H1 (cell line): ENCODE data around the gene S100A12. TPM values are rescaled to one million over a fixed set of nuclear protein-coding genes. Genes with fewer than 3 reads are reported as not detected.
"Not testable (repeated sequence)": the region's sequence is repeated elsewhere in the genome, so short reads cannot be mapped to it uniquely, and the experiment has no call there.

Experiments
- CTCF ChIA-PET: fragments of 300-600 bp; sonication (Branson Sonifier 250); formaldehyde crosslinking; loops from one replicate; lab custom pipeline; 2021; ENCODE audit not compliant: partially characterized antibody; lab: Charles Lee
- POLR2A ChIA-PET: fragments of 300-600 bp; sonication (Branson Sonifier 250); formaldehyde crosslinking; loops from one replicate; lab custom pipeline; 2021; ENCODE audit warnings: inconsistent platforms; ENCODE audit not compliant: partially characterized antibody; lab: Charles Lee
- DNase-seq, 2 experiments: peaks; one replicate each; pipeline versions ENCODE4 v3.0.0 to v3.0.0-alpha.2; 2010 to 2022; ENCODE audit warnings: low spot score in 2 of 2, low read depth in 1 of 2, mixed read lengths in 1 of 2
- FAIRE-seq: peaks from 2 replicates; lab custom pipeline; 2011; peaks lifted over from hg19 to GRCh38; lab: Jason Lieb, UNC
- H2AFZ ChIP-seq: 2 replicates; pipeline ENCODE4 v1.8.1; 2012; ENCODE audit warnings: low read length, inconsistent platforms
- H2AK5ac ChIP-seq: 2 replicates; pipeline ENCODE4 v1.6.1; 2013; ENCODE audit warnings: low read depth, low read length
- H2BK120ac ChIP-seq: replicated peaks from 2 replicates; pipeline ENCODE3; 2013; ENCODE audit warnings: low read depth, low read length, inconsistent platforms
- H2BK12ac ChIP-seq: 2 replicates; pipeline ENCODE4 v1.6.1; 2013; ENCODE audit warnings: low read depth, low read length
- H2BK15ac ChIP-seq: 2 replicates; pipeline ENCODE4 v1.6.1; 2013; ENCODE audit warnings: low read length
- H2BK20ac ChIP-seq: 2 replicates; pipeline ENCODE4 v1.6.1; 2013; ENCODE audit warnings: low read length
- H2BK5ac ChIP-seq: 2 replicates; pipeline ENCODE4 v1.6.1; 2013; ENCODE audit warnings: low read depth, low read length
- H3K14ac ChIP-seq: 2 replicates; pipeline ENCODE4 v1.6.1; 2013; ENCODE audit warnings: inconsistent platforms; ENCODE audit not compliant: insufficient read length
- H3K18ac ChIP-seq: 2 replicates; pipeline ENCODE4 v1.6.1; 2013; ENCODE audit warnings: low read length; ENCODE audit errors: extremely low read depth
- H3K23ac ChIP-seq: 2 replicates; pipeline ENCODE4 v1.6.1; 2013; ENCODE audit warnings: inconsistent platforms; ENCODE audit not compliant: insufficient read length
- H3K23me2 ChIP-seq: 2 replicates; pipeline ENCODE4 v1.6.1; 2013; ENCODE audit warnings: low read depth, low read length
- H3K27ac ChIP-seq: 2 replicates; pipeline ENCODE4 v1.6.1; 2011; ENCODE audit warnings: low read depth, low read length, inconsistent platforms
- H3K27me3 ChIP-seq, 4 experiments: replicated peaks in 1 of 4; 1 replicate in 1 of 4; 2 replicates in 3 of 4; pipeline versions ENCODE4 v1.6.1 to v1.8.1; 2011 to 2013; ENCODE audit warnings: low read length in 3 of 4, mild to moderate bottlenecking in 3 of 4, inconsistent platforms in 2 of 4, mixed read lengths in 2 of 4, moderate library complexity in 1 of 4; ENCODE audit not compliant: control insufficient read depth in 3 of 4, insufficient read depth in 3 of 4; ENCODE audit errors: extremely low read depth in 1 of 4
- H3K36me3 ChIP-seq, 4 experiments: 2 replicates each; pipeline versions ENCODE4 v1.6.1 to v1.8.1; 2011 to 2013; ENCODE audit warnings: mild to moderate bottlenecking in 4 of 4, low read length in 3 of 4, moderate library complexity in 2 of 4, control low read depth in 1 of 4, inconsistent platforms in 1 of 4; ENCODE audit not compliant: insufficient read depth in 4 of 4, control insufficient read depth in 2 of 4
- H3K4ac ChIP-seq: replicated peaks from 2 replicates; pipeline ENCODE3; 2013; ENCODE audit warnings: low read length, low read depth, mixed read lengths, inconsistent platforms; ENCODE audit not compliant: insufficient read length
- H3K4me1 ChIP-seq, 4 experiments: replicated peaks in 1 of 4; 1 replicate in 1 of 4; 2 replicates in 3 of 4; pipeline versions ENCODE4 v1.6.1 to v1.8.1; 2011 to 2013; ENCODE audit warnings: low read length in 3 of 4, inconsistent platforms in 2 of 4, mixed read lengths in 1 of 4; ENCODE audit not compliant: insufficient read depth in 4 of 4, control insufficient read depth in 3 of 4
- H3K4me2 ChIP-seq, 2 experiments: 2 replicates each; pipeline versions ENCODE4 v1.6.1 to v1.8.1; 2011 to 2013; ENCODE audit warnings: low read depth in 2 of 2, low read length in 2 of 2, control low read depth in 1 of 2, inconsistent platforms in 1 of 2, mild to moderate bottlenecking in 1 of 2; ENCODE audit not compliant: insufficient read depth in 1 of 2
- H3K4me3 ChIP-seq, 4 experiments: fragments of 200-600, 300-600 bp in 1 of 4; sonication (generic), shearing (Covaris generic), sonication (Bioruptor Twin) in 1 of 4; 2 replicates each; pipeline versions ENCODE4 v1.5.1 to v1.8.1; 2011 to 2016; ENCODE audit warnings: low read length in 4 of 4, low read depth in 3 of 4, control low read depth in 2 of 4, inconsistent platforms in 2 of 4, mild to moderate bottlenecking in 2 of 4, mixed read lengths in 1 of 4, moderate library complexity in 1 of 4; ENCODE audit not compliant: insufficient read depth in 2 of 4; ENCODE audit errors: extremely low read depth in 1 of 4
- H3K56ac ChIP-seq: replicated peaks from 2 replicates; pipeline ENCODE3; 2013; ENCODE audit warnings: low read depth, mild to moderate bottlenecking, mixed read lengths, low read length, inconsistent platforms; ENCODE audit not compliant: insufficient read length
- H3K79me1 ChIP-seq: 2 replicates; pipeline ENCODE4 v1.6.1; 2013; ENCODE audit warnings: low read depth, low read length, control low read depth
- H3K79me2 ChIP-seq, 2 experiments: 2 replicates each; pipeline versions ENCODE4 v1.6.1 to v1.8.1; 2012 to 2013; ENCODE audit warnings: low read length in 2 of 2, mild to moderate bottlenecking in 2 of 2, inconsistent platforms in 1 of 2; ENCODE audit not compliant: insufficient read depth in 2 of 2, control insufficient read depth in 1 of 2
- H3K9ac ChIP-seq, 4 experiments: replicated peaks in 1 of 4; 1 replicate in 1 of 4; 2 replicates in 3 of 4; pipeline versions ENCODE4 v1.6.1 to v1.8.1; 2011 to 2013; ENCODE audit warnings: low read depth in 3 of 4, low read length in 3 of 4, control low read depth in 2 of 4, mild to moderate bottlenecking in 2 of 4, moderate library complexity in 2 of 4, inconsistent platforms in 1 of 4; ENCODE audit errors: extremely low read depth in 1 of 4
- H3K9me3 ChIP-seq, 2 experiments: 2 replicates each; pipeline versions ENCODE4 v1.6.1 to v1.8.1; 2012 to 2013; ENCODE audit warnings: mild to moderate bottlenecking in 2 of 2, moderate library complexity in 2 of 2, control low read depth in 1 of 2, inconsistent platforms in 1 of 2, low read depth in 1 of 2, low read length in 1 of 2, mixed read lengths in 1 of 2; ENCODE audit not compliant: insufficient read depth in 2 of 2
- H4K20me1 ChIP-seq, 2 experiments: replicated peaks in 1 of 2; 2 replicates each; pipeline versions ENCODE3 to v1.8.1; 2011 to 2013; ENCODE audit warnings: inconsistent platforms in 2 of 2, low read length in 2 of 2, mild to moderate bottlenecking in 1 of 2; ENCODE audit not compliant: insufficient read depth in 2 of 2, control insufficient read depth in 1 of 2
- H4K5ac ChIP-seq: 2 replicates; pipeline ENCODE4 v1.6.1; 2013; ENCODE audit warnings: low read length, low read depth, mixed read lengths, inconsistent platforms; ENCODE audit not compliant: insufficient read length
- H4K8ac ChIP-seq: 2 replicates; pipeline ENCODE4 v1.8.0; 2013; ENCODE audit warnings: mild to moderate bottlenecking, moderate library complexity, low read length, inconsistent platforms; ENCODE audit not compliant: insufficient read depth; ENCODE audit errors: extremely low read depth
- H4K91ac ChIP-seq: replicated peaks from 2 replicates; pipeline ENCODE3; 2013; ENCODE audit warnings: low read length, mixed read lengths, inconsistent platforms; ENCODE audit not compliant: insufficient read length
- WGBS, 2 experiments: shearing (Covaris generic) in 1 of 2; methylation state at CpG; one replicate each; pipeline versions ENCODE4 v1.1.6 to v1.1.7; 2013 to 2015; ENCODE audit warnings: low lambda C conversion rate in 2 of 2, mixed read lengths in 2 of 2, inconsistent platforms in 1 of 2, low coverage in 1 of 2, missing lambda C conversion rate in 1 of 2; ENCODE audit not compliant: insufficient replicate concordance in 2 of 2, insufficient coverage in 1 of 2, insufficient read length in 1 of 2; ENCODE audit errors: extremely low coverage in 1 of 2, missing lambda C conversion rate in 1 of 2; 5-methylcytosine and 5-hydroxymethylcytosine counted together
- polyA plus RNA-seq, 7 experiments: library from polyadenylated mRNA; depleted of rRNA in 3 of 7; stranded (reverse) in 5 of 7; unstranded in 2 of 7; fragments of >200 nt in 5 of 7; fragments of 200-250 nt in 2 of 7; gene quantifications; 1 replicate in 5 of 7; 2 replicates in 1 of 7; 4 replicates in 1 of 7; pipeline versions ENCODE4 v1.2.1 to v1.2.3, GENCODE V29; 2011 to 2013; ENCODE audit warnings: missing spikeins in 2 of 7, mixed read lengths in 2 of 7
- total RNA-seq: library from RNA; stranded (reverse); fragmentation: NEBNext Ultra II Directional; extraction: Animal tissue kit (Norgen Biotek cat#: 25700); gene quantifications from 2 replicates; pipeline ENCODE4 v1.2.1, GENCODE V29; 2021

The S100A12 gene
- total and polyA plus RNA-seq, 2 of the 8 experiments (the other 6 are each of a cell fraction or from before 2014, with no cell fraction given): not detected

- H3K79me1 ChIP-seq, POLR2A ChIA-PET, H3K23ac ChIP-seq, H3K9ac ChIP-seq, H3K14ac ChIP-seq, H4K20me1 ChIP-seq, H3K27me3 ChIP-seq, H3K27ac ChIP-seq, H3K56ac ChIP-seq, H3K36me3 ChIP-seq, H2BK15ac ChIP-seq, DNase-seq, H2BK5ac ChIP-seq, H4K91ac ChIP-seq, H3K4me2 ChIP-seq, H2AFZ ChIP-seq, H3K18ac ChIP-seq, H2BK120ac ChIP-seq, H2BK20ac ChIP-seq, H2AK5ac ChIP-seq, H3K9me3 ChIP-seq, H3K4me3 ChIP-seq, H4K5ac ChIP-seq, H3K4ac ChIP-seq, H4K8ac ChIP-seq, H3K79me2 ChIP-seq, H3K23me2 ChIP-seq, H2BK12ac ChIP-seq, H3K4me1 ChIP-seq, FAIRE-seq: not testable (repeated sequence)
- CTCF ChIA-PET: interaction anchor here (0.6 to 0.7 kb wide), 2 partner anchors 81 to 88 kb away, joined by 3 read pairs; no protein-coding TSS in a partner anchor
Observed at GRCh38 chr1:153413961-153414360, 38.5 kb upstream of the S100A12 start.

GRCh38 chr1:153407274-153407673, 31.9 kb upstream of the S100A12 start:
- 79% methylated on average over 11 of the region's 11 CpGs; no CpG with 5 or more reads in 1 of the 2 experiments for WGBS, 2 experiments
- not testable (repeated sequence) for H3K79me2 ChIP-seq, H3K79me1 ChIP-seq, H2BK5ac ChIP-seq, H3K9me3 ChIP-seq, H2BK12ac ChIP-seq, H3K14ac ChIP-seq, H3K4me1 ChIP-seq, H2BK20ac ChIP-seq, H3K4me2 ChIP-seq, H3K9ac ChIP-seq, H2AFZ ChIP-seq, H4K91ac ChIP-seq, H3K18ac ChIP-seq, H4K5ac ChIP-seq, H3K56ac ChIP-seq, FAIRE-seq, H2BK15ac ChIP-seq, H3K27ac ChIP-seq, H4K20me1 ChIP-seq, H3K23me2 ChIP-seq, H3K4me3 ChIP-seq, H3K23ac ChIP-seq, H3K36me3 ChIP-seq, H4K8ac ChIP-seq, H3K4ac ChIP-seq, H2BK120ac ChIP-seq
- Histone ChIP-seq H3K27me3 (peaks cover 0 to 11% (median 8%) of the 10 kb centered on the region in 4 experiments; a peak in 6 of 7 replicates), H2AK5ac (0 out of 2 replicates have a peak overlapping the region, but pooled peaks have one; percentile 53)
- CTCF ChIA-PET: interaction anchor here (0.8 to 3.0 kb wide), 9 partner anchors 10 to 102 kb away, joined by 3 to 8 read pairs (median 4); no protein-coding TSS in a partner anchor
- POLR2A ChIA-PET: interaction anchor here (0.8 kb wide), 1 partner anchor 87 kb away, joined by 3 read pairs; no protein-coding TSS in a partner anchor
- peak in 1 of 2 experiments; percentile 29 for DNase-seq
